Thoracic aorta (tissue), 2 donors: Measurements from ENCODE around the gene VAV2. TPM values are rescaled to one million over a fixed set of nuclear protein-coding genes. Genes with fewer than 3 reads are reported as not detected.

Experiments
- ATAC-seq: fragments of 150-250 bp; one replicate; pipeline ENCODE4 v1.8.0; 2017; ENCODE audit warnings: low read depth; ENCODE audit not compliant: insufficient number of reproducible peaks, low FRiP score
- DNase-seq: peaks from one replicate; pipeline ENCODE4 v3.0.0-alpha.2; 2020; ENCODE audit warnings: low spot score
- H3K27ac ChIP-seq, 2 donors: fragments of 200-600 bp; sonication (generic); 1 replicate in 1 of 2; 2 replicates in 1 of 2; pipeline ENCODE4 v1.5.1; 2016; ENCODE audit warnings: mild to moderate bottlenecking in 2 of 2, moderate library complexity in 2 of 2
- H3K27me3 ChIP-seq: fragments of 200-600 bp; sonication (generic); replicated peaks from 2 replicates; pipeline ENCODE4 v1.6.0; 2016; ENCODE audit warnings: mild to moderate bottlenecking; ENCODE audit not compliant: insufficient read depth
- H3K36me3 ChIP-seq: fragments of 200-600 bp; sonication (generic); one replicate; pipeline ENCODE4 v1.5.1; 2016
- H3K4me1 ChIP-seq, 2 donors: fragments of 200-600 bp; sonication (generic); 1 replicate in 1 of 2; 2 replicates in 1 of 2; pipeline versions ENCODE4 v1.5.1 to v1.6.0; 2016; ENCODE audit warnings: low read depth in 2 of 2, mild to moderate bottlenecking in 1 of 2; ENCODE audit not compliant: control insufficient read depth in 1 of 2
- H3K4me3 ChIP-seq: fragments of 200-600 bp; sonication (generic); 2 replicates; pipeline ENCODE4 v1.5.1; 2016; ENCODE audit warnings: mild to moderate bottlenecking
- H3K9me3 ChIP-seq: fragments of 200-600 bp; sonication (generic); 2 replicates; pipeline ENCODE4 v1.5.1; 2016
- total RNA-seq, 2 donors: library from RNA; depleted of rRNA; stranded (reverse); fragments of >200 nt; gene quantifications; one replicate each; pipeline versions ENCODE4 v1.1.0 to v1.2.3, GENCODE V29; 2016
- TF ChIP-seq, protein P1 (sequence below): fragments of 200-600 bp; sonication (generic); IDR thresholded peaks from one replicate; pipeline ENCODE4 v1.5.1; 2019; ENCODE audit warnings: antibody characterized with exemption

VAV2 gene
- total RNA-seq, 2 donors from 2014 or later: 10.1 to 11.5 TPM

- no peak overlapping the region for H3K4me3 ChIP-seq
- H3K36me3 ChIP-seq: no peaks in the 10 kb centered on the region
- TF ChIP-seq, protein P1, sequence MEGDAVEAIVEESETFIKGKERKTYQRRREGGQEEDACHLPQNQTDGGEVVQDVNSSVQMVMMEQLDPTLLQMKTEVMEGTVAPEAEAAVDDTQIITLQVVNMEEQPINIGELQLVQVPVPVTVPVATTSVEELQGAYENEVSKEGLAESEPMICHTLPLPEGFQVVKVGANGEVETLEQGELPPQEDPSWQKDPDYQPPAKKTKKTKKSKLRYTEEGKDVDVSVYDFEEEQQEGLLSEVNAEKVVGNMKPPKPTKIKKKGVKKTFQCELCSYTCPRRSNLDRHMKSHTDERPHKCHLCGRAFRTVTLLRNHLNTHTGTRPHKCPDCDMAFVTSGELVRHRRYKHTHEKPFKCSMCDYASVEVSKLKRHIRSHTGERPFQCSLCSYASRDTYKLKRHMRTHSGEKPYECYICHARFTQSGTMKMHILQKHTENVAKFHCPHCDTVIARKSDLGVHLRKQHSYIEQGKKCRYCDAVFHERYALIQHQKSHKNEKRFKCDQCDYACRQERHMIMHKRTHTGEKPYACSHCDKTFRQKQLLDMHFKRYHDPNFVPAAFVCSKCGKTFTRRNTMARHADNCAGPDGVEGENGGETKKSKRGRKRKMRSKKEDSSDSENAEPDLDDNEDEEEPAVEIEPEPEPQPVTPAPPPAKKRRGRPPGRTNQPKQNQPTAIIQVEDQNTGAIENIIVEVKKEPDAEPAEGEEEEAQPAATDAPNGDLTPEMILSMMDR: no peak
- ATAC-seq: no peak
- H3K9me3 ChIP-seq: no peaks in the 10 kb centered on the region
- no peaks in the 10 kb centered on the region for H3K4me1 ChIP-seq
- H3K27me3 ChIP-seq: no peaks in the 10 kb centered on the region
- no peak overlapping the region for H3K27ac ChIP-seq
- DNase-seq: no peak
Observed at GRCh38 chr9:133843250-133843649, 148.9 kb downstream of the VAV2 start.

GRCh38 chr9:133842721-133843227, 149.3 kb downstream of the VAV2 start:
- Histone ChIP-seq H3K36me3 (no peaks in the 10 kb centered on the region), H3K4me3 (no peak overlapping the region)
- TF ChIP-seq, protein P1: no peak

GRCh38 chr9:133842174-133842573, 149.9 kb downstream of the VAV2 start:
- H3K4me1 ChIP-seq: no peaks in the 10 kb centered on the region
- H3K9me3 ChIP-seq: no peaks in the 10 kb centered on the region
- TF ChIP-seq, protein P1: no peak
- H3K4me3 ChIP-seq: no peak overlapping the region
- no peak overlapping the region for H3K27ac ChIP-seq
- DNase-seq (no peak), ATAC-seq (no peak)
- H3K27me3 ChIP-seq: no peaks in the 10 kb centered on the region
- no peaks in the 10 kb centered on the region for H3K36me3 ChIP-seq

More at GRCh38 chr9:133842721-133843227, 149.3 kb downstream of the VAV2 start:
- no peaks in the 10 kb centered on the region for H3K9me3 ChIP-seq
- no peak overlapping the region for H3K27ac ChIP-seq
- no peaks in the 10 kb centered on the region for H3K27me3 ChIP-seq
- no peaks in the 10 kb centered on the region for H3K4me1 ChIP-seq
- DNase-seq: no peak
- no peak for ATAC-seq

GRCh38 chr9:133841167-133841812, 150.8 kb downstream of the VAV2 start:
- Histone ChIP-seq H3K36me3 (no peaks in the 10 kb centered on the region), H3K9me3 (no peaks in the 10 kb centered on the region), H3K27me3 (no peaks in the 10 kb centered on the region), H3K4me3 (no peak overlapping the region), H3K4me1 (no peaks in the 10 kb centered on the region), H3K27ac (no peak overlapping the region)
- TF ChIP-seq, protein P1: no peak
- DNase-seq (no peak), ATAC-seq (no peak)

DNA sequence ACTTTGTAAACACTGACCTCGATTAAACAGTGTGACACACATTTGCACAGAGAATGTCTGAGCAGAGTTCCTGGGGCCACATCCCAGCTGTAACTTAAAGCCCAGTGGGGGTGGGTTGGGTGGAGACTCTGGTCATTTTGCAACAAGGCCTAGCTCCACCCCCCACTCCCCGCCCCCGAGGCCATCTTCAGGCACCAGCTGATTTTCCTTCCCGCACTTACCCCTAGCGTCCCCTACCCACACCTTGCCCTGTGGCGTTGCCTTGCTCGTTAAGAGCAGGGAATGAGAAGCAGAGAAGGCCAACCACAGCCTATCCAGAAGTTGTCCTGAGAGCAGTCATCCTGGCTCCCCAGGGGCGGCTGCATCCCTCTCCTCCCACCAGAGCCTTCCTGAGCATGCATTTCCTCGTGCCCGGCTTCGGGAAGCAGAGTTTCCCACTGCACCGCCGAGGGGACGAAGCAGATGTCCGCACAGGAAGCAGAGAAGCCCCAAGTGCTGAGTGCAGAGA, 152.2 kb downstream of the VAV2 start:
- no peaks in the 10 kb centered on the region for H3K9me3 ChIP-seq
- TF ChIP-seq, protein P1: no peak
- no peak overlapping the region for H3K27ac ChIP-seq
- no peaks in the 10 kb centered on the region for H3K27me3 ChIP-seq
- DNase-seq (no peak), ATAC-seq (no peak)
- no peaks in the 10 kb centered on the region for H3K4me1 ChIP-seq
- H3K4me3 ChIP-seq: no peak overlapping the region
- no peaks in the 10 kb centered on the region for H3K36me3 ChIP-seq
